H1 (cell line): Measurements from ENCODE around the gene GOLIM4. TPM values are rescaled to one million over a fixed set of nuclear protein-coding genes. Genes with fewer than 3 reads are reported as not detected.

Experiments
- EP300 ChIP-seq, 2 experiments: IDR thresholded peaks; 1 replicate in 1 of 2; 2 replicates in 1 of 2; pipeline ENCODE4 v1.6.1; 2011 to 2012; ENCODE audit warnings: low read depth in 2 of 2, low read length in 2 of 2, mild to moderate bottlenecking in 2 of 2, borderline replicate concordance in 1 of 2, inconsistent platforms in 1 of 2, moderate library complexity in 1 of 2
- RAD21 ChIP-seq, 2 experiments: IDR thresholded peaks in 1 of 2; conservative IDR thresholded peaks in 1 of 2; 2 replicates each; pipeline ENCODE4 v1.6.1; 2011; ENCODE audit warnings: low read depth in 2 of 2, low read length in 2 of 2, improper control_type of control experiment in 1 of 2, inconsistent platforms in 1 of 2, mild to moderate bottlenecking in 1 of 2, moderate library complexity in 1 of 2
- polyA plus RNA-seq, 7 experiments: library from polyadenylated mRNA; depleted of rRNA in 3 of 7; stranded (reverse) in 5 of 7; unstranded in 2 of 7; fragments of >200 nt in 5 of 7; fragments of 200-250 nt in 2 of 7; gene quantifications; 1 replicate in 5 of 7; 2 replicates in 1 of 7; 4 replicates in 1 of 7; pipeline versions ENCODE4 v1.2.1 to v1.2.3, GENCODE V29; 2011 to 2013; ENCODE audit warnings: missing spikeins in 2 of 7, mixed read lengths in 2 of 7
- total RNA-seq: library from RNA; stranded (reverse); fragmentation: NEBNext Ultra II Directional; extraction: Animal tissue kit (Norgen Biotek cat#: 25700); gene quantifications from 2 replicates; pipeline ENCODE4 v1.2.1, GENCODE V29; 2021

Gene GOLIM4
- total and polyA plus RNA-seq, 2 of the 8 experiments (the other 6 are each of a cell fraction or from before 2014, with no cell fraction given), result 5.6 to 29.7 TPM

GRCh38 chr3:168006584-168006983 is 89.1 kb downstream of the GOLIM4 start (continued):
- no peak for TF ChIP-seq EP300 (IDR thresholded peaks at IDR 0.05; ENCODE audit: borderline replicate concordance in 1 of 2, low read depth in 2 of 2, low read length in 2 of 2)
- no peak for TF ChIP-seq RAD21 (IDR thresholded peaks at IDR 0.05 in 1 of 2, conservative IDR thresholded peaks at IDR 0.05 in 1 of 2; ENCODE audit: low read depth in 2 of 2, low read length in 2 of 2)
